ENCODE results near the gene SLC15A4.

The SLC15A4 gene

GRCh38 chr12:128818065-128819022 is 5.4 kb downstream of the SLC15A4 start:
- peak; percentile 65 for DNase-seq (ENCODE audit: low spot score)
- in situ Hi-C loops (cut with MboI; ENCODE audit: low sequenced_read_pairs, unreplicated experiment): no loop called here
- no peak for TF ChIP-seq CTCF (IDR thresholded peaks at IDR 0.05; ENCODE audit: borderline replicate concordance, control extremely low read depth, extremely low read depth, insufficient read depth, missing control alignments)

- no peak for TF ChIP-seq CTCF (IDR thresholded peaks at IDR 0.05; ENCODE audit: borderline replicate concordance, control extremely low read depth, extremely low read depth, insufficient read depth, missing control alignments)
- in situ Hi-C loops (cut with MboI; ENCODE audit: low sequenced_read_pairs, unreplicated experiment): no loop called here
- peak; percentile 60 for DNase-seq (ENCODE audit: low spot score)
These were observed 6.4 kb downstream of the SLC15A4 start for GRCh38 chr12:128817111-128818015.

GRCh38 chr12:128816643-128816920 is 7.2 kb downstream of the SLC15A4 start:
- in situ Hi-C loops (cut with MboI; ENCODE audit: low sequenced_read_pairs, unreplicated experiment): no loop called here
- no peak for TF ChIP-seq CTCF (IDR thresholded peaks at IDR 0.05; ENCODE audit: borderline replicate concordance, control extremely low read depth, extremely low read depth, insufficient read depth, missing control alignments)
- DNase-seq (ENCODE audit: low spot score): no peak

GRCh38 chr12:128815779-128816642 is 7.7 kb downstream of the SLC15A4 start:
- no peak for DNase-seq (ENCODE audit: low spot score)
- TF ChIP-seq CTCF (IDR thresholded peaks at IDR 0.05; ENCODE audit: borderline replicate concordance, control extremely low read depth, extremely low read depth, insufficient read depth, missing control alignments): no peak
- in situ Hi-C loops (cut with MboI; ENCODE audit: low sequenced_read_pairs, unreplicated experiment): no loop called here

GRCh38 chr12:128814411-128815261 is 9.1 kb downstream of the SLC15A4 start:
- DNase-seq (ENCODE audit: low spot score): no peak
- no peak for TF ChIP-seq CTCF (IDR thresholded peaks at IDR 0.05; ENCODE audit: borderline replicate concordance, control extremely low read depth, extremely low read depth, insufficient read depth, missing control alignments)
- in situ Hi-C loops (cut with MboI; ENCODE audit: low sequenced_read_pairs, unreplicated experiment): no loop called here

All from GM13976 (cell line).